Activated CD8-positive, alpha-beta memory T cell treated with anti-CD3 and anti-CD28 coated beads, Interleukin-2, amount 50 U/mL, for 48 hours (primary cell): ENCODE measurements around the gene ST6GALNAC2.

Source experiments
- DNase-seq: peaks from one replicate; pipeline ENCODE4 v3.0.0-alpha.2; 2020

Gene ST6GALNAC2

GRCh38 chr17:76553178-76553908 is 32.3 kb downstream of the ST6GALNAC2 start:
- no peak for DNase-seq

GRCh38 chr17:76551685-76552084 is 34.0 kb downstream of the ST6GALNAC2 start:
- DNase-seq: no peak

- DNase-seq: no peak
Observed at GRCh38 chr17:76550712-76551615, 34.7 kb downstream of the ST6GALNAC2 start.

DNA sequence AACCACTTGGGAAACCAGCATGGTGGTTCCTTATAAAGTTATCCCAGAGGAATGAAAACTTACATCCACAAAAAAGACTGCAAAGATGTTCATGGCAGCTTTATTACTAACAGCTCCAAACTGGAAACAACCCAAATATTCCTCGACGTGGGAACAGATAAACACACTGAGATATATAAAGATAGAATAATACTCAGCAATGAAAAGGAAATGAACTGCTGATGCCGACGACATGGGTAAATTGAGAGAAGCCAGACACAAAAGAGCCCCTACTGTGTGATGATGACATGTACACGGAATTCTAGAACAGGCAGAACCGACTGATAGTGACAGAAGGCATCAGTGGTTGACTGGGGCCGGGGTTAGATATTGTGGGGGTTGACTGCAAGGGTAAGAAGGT is 36.1 kb downstream of the ST6GALNAC2 start:
- no peak for DNase-seq

GRCh38 chr17:76549215-76549518 is 36.5 kb downstream of the ST6GALNAC2 start:
- DNase-seq: no peak

GRCh38 chr17:76548378-76549214 is 37.1 kb downstream of the ST6GALNAC2 start:
- DNase-seq: no peak

DNA sequence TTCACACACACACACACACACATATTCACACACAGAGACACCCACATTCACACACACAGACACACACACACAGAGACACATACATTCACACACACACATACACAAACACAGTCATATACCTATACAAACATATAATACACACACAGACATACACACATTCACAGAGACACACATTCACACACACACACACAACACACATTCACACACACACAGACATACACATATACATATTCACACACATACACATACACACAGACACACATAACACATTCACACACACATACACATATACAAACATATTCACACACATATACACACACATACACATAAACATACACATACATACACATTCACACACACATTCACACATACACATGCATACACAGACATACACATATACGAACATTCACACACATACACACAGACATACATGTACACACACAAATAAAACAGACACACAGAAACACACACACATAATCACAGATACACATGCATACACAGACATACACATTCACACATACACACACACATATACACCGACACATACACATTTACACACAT is 37.9 kb downstream of the ST6GALNAC2 start:
- DNase-seq: no peak

GRCh38 chr17:76547183-76547641 is 38.4 kb downstream of the ST6GALNAC2 start:
- DNase-seq: no peak

DNA sequence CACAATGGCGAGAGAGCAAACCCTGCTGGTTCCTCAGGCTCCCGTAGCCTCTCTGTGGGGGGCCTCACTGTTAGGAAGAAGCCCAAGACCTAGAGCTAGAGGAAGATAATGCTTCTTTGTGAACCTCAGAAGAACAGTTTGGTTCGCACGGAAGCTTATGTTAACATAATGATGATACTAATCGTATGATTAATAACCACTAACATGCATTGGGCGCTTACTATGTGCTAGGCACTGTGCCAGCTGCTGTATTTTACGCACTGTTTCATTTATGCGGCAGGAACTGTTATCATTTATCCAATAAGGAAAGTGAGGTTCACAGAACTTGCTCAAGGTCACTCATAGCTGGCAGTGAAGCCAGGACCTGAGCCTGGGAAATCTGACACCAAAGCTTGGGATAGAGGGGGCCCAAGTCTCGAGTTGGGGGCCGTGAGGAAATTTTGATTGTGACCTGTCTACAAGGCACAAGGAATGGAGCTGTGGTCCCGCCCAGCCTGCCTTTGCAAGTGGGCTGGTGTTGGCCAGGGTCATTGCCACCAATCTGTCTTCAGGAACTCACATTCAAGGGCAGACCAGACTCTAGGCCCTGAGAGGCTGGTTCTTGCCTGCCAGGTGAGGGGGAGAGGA is 39.0 kb downstream of the ST6GALNAC2 start:
- DNase-seq: no peak

DNA sequence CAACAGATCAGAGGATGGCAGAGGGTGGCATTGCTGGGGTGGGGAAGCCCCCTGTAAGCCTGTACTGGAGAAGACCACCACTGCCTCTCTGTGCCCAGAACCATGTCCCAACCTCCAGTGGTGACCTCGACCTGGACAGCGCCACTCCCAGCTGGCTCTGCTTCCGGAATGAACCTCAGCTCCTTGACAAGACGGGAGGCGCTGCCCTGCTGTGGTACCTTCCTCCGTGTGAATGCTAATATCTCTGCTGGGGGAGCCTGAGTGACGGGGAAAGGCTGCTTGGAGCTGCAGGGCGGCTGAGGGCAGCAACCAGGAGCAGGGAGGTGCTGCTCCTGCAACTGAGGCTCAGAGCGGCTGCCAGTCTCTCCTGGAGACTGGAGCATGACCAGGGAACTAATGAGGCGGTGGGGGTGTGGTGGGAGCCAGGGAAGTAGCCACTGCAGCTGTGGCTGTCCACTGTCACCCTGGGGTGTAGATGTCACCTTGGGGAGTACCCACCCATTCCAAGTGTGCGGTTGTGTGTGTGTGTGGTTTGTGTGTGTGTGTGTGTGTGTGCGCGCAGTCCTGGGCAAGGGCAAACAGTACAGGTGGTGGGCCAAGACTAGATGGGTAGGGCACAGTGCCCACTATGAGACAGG is 39.6 kb downstream of the ST6GALNAC2 start:
- no peak for DNase-seq

GRCh38 chr17:76544546-76545365 is 40.9 kb downstream of the ST6GALNAC2 start:
- no peak for DNase-seq

DNA sequence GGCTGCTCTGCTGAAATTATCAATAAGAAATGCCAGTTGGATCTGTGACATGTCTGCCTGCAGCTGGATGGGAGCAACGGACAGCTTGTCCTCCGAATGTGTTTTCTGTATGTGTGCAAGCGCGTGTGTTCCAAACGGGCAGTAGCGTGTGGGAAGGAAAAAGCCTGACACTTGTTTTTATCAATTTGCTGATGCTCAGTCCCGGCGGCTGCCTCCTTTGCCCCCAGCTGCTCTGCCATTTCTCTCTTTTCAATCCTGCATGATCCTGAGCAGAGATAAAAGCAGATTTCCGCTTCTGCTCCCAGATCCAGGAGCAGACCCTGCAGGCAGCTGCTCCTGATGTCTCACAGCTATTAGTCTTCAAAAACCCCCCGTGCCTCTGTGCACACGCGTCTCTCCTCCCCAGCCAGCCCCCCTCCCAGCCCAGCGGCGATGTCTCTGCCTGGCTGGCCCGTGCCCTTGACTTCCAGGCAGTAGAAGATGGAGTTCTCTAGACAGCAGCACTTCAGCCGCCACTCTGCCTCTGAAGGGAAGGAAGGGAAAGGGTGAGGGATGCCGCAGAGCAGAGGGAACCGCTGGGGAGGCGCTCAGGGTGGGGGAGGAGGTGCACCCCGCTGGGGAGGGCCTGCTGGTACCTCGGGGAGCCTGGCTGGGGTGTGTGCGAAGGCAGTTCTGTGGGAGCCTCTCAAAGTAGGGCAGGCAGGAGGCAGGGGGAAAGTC is 41.7 kb downstream of the ST6GALNAC2 start:
- no peak for DNase-seq

DNA sequence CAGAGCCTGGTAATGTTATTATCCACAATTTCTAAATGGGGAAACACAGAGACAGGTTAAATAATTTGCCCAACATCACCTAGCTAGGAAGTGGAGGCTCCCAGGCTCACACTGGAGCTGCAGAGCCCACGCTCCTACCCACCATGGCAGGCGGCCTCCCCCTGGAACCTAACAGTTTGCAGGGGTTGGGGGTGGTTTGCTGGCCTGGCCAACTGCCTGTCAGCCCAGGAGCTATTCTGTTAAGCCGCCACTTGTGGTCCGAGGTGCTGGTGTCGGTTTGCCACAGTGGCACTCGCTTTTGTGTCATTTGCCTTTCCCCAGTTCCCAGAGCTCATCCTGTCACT is 42.2 kb downstream of the ST6GALNAC2 start:
- no peak for DNase-seq

DNA sequence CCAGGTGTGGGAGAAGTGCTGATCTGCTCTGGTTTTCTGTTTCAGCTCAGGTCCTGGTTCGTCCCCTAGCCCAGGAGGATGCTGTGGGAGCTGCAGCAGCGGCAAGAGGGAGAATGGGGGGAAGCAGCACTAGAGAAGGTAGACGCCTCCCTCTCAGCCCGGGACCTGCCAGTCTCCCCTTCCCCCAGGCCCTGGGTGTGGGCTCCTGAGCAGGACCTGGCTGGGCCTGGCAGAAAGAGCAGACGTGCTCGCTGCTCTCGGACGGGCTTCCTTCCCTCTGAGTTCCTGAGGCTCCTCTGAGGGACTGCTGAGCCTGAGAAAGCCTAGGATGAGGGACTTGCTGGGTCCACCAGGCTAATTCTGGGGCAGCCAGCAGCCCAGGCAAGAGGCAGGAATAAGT is 42.7 kb downstream of the ST6GALNAC2 start:
- DNase-seq: no peak

DNA sequence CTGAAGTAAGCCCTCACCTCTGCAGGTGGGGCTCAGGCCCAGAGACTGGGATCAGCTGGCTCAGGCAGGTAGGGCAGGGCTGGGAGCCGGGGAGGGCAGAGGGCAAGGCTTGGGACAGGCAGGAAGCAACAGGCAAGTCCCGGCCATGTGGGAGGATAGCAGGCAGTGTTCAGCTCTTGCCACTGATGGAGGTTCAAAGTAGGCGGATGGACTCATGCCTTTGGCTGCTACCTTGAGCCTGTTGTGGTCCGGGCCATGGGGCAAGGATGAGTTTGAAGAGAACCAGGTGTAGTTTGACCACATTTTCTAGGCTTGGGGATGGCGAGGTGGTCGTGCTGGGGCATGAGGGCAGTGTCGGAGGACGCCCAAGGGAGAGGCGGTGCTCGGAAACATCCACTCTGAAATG is 43.1 kb downstream of the ST6GALNAC2 start:
- DNase-seq: no peak

- DNase-seq: no peak
Observed at GRCh38 chr17:76541739-76542454, 43.8 kb downstream of the ST6GALNAC2 start.

- no peak for DNase-seq
Observed at GRCh38 chr17:76540381-76541300, 45.0 kb downstream of the ST6GALNAC2 start.

DNA sequence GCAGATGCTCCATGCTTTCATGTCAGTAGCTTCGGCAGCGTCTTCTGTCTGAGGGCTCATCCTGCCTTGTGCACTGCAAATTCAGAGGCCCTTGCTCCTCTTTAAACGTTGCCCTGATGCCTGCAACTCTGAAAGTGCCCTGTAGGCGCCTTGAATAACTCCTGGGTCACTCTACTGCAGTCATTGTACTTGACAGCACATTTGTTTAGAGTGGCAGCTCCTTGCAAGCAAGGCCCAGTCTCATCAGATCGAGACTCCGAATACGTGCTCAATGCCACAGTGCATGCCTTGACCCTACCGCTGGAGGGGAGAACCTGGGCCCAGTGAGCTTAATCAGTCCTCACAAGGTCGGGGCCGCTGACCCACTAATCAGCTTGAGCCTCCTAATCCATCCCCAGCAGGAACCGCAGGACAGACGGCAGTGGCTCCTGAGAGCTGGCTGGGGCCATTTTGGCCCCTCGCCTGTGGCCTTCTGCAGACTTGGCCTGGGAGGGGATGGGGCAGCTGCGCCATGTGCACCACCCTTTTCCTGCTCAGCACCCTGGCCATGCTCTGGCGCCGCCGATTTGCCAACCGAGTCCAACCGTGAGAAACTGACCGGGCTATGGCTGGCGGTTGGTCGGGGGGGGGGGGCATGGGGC is 45.9 kb downstream of the ST6GALNAC2 start, which contains the start of gene PRCD:
TSS of gene PRCD (plus strand) at position 414 of the 641 bp plus-strand sequence. CDS start at position 512, 98 bp downstream.
- DNase-seq: no peak
